ENCODE data around the gene ST3GAL4. TPM values are rescaled to one million over a fixed set of nuclear protein-coding genes. Genes with fewer than 3 reads are reported as not detected.
"Not testable (repeated sequence)": the region's sequence is repeated elsewhere in the genome, so short reads cannot be mapped to it uniquely, and the experiment has no call there.

ST3GAL4 gene
- total and polyA plus RNA-seq, 4 donors: 23.6 to 38.3 (median 31.7) TPM

GRCh38 chr11:126366064-126366822 lies 10.8 kb downstream of the ST3GAL4 start:
- peaks cover 0 to 16% (median 5%) of the 10 kb centered on the region in 5 donors for H3K4me1 ChIP-seq (ENCODE audit: control insufficient read depth in 5 of 5, insufficient read depth in 5 of 5, low read length in 5 of 5)
- H3K27me3 ChIP-seq (ENCODE audit: control insufficient read depth in 3 of 3, insufficient read depth in 3 of 3, low read length in 2 of 3): no peaks in the 10 kb centered on the region
- DNase-seq (no peak), ATAC-seq (ENCODE audit: insufficient read depth, low FRiP score) (no peak)
- WGBS, 2 donors: 58 to 66% methylated on average over 17 to 19 of the region's 19 CpGs
- H3K9ac ChIP-seq (ENCODE audit: insufficient read depth in 1 of 2, low read length in 2 of 2): no peak overlapping the region
- no peaks in the 10 kb centered on the region for H3K9me3 ChIP-seq (ENCODE audit: control insufficient read depth in 4 of 4, insufficient read depth in 3 of 4, low read length in 3 of 4)
- H3K36me3 ChIP-seq (ENCODE audit: control insufficient read depth in 4 of 4, insufficient read depth in 4 of 4, low read length in 4 of 4): no peaks in the 10 kb centered on the region
- no peak overlapping the region for H3K4me3 ChIP-seq
- TF ChIP-seq, protein P1, sequence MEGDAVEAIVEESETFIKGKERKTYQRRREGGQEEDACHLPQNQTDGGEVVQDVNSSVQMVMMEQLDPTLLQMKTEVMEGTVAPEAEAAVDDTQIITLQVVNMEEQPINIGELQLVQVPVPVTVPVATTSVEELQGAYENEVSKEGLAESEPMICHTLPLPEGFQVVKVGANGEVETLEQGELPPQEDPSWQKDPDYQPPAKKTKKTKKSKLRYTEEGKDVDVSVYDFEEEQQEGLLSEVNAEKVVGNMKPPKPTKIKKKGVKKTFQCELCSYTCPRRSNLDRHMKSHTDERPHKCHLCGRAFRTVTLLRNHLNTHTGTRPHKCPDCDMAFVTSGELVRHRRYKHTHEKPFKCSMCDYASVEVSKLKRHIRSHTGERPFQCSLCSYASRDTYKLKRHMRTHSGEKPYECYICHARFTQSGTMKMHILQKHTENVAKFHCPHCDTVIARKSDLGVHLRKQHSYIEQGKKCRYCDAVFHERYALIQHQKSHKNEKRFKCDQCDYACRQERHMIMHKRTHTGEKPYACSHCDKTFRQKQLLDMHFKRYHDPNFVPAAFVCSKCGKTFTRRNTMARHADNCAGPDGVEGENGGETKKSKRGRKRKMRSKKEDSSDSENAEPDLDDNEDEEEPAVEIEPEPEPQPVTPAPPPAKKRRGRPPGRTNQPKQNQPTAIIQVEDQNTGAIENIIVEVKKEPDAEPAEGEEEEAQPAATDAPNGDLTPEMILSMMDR (IDR thresholded peaks at IDR 0.05; ENCODE audit: control extremely low read depth, extremely low read depth): no peak
- H3K27ac ChIP-seq (ENCODE audit: low read depth in 1 of 2, low read length in 1 of 2): peak overlapping the region; percentile 29 to 45

DNA sequence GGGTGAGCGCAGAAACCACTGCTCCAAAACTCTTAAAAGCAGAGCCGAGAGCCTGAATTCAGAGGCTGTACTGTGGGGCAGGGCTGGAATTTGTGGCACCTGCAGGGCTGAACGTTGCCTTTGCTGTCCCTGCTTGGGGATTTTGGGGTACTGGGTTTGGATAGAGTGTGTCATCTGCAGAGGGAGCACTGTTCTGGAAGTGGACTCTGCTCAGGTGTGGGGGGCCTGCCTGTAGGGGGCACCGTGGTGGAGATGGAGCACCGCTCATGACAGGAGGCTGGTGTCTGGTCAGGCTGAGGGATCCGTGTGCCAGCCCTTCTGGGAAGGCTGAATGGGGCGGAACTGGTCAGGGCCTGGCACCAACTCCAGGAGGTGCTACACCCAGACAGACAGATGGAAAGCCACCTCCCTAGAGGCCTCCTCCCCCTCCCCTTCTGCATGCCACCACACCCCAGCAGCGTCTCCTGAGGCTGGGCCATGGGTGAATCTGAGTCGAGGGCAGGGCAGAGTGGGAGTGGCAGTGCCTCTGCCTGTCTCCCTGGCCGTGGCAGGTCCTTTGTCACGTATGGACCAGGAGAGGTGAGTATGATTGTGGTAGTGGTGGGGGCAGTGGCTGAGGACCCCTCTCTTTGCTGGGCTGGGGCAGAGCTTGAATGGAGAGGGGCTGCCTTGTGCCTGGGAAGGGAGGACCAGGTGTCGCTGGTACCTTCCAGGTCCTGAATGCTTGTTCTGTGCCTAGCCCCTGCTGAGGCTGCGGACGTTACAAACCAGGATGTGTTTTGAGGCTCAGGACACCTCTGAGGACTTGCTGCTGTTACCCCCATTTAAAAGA lies 11.6 kb downstream of the ST3GAL4 start:
- not testable (repeated sequence) for ATAC-seq (ENCODE audit: insufficient read depth, low FRiP score); DNase-seq; H3K9ac ChIP-seq (ENCODE audit: insufficient read depth in 1 of 2, low read length in 2 of 2); H3K36me3 ChIP-seq (ENCODE audit: control insufficient read depth in 4 of 4, insufficient read depth in 4 of 4, low read length in 4 of 4); H3K27me3 ChIP-seq (ENCODE audit: control insufficient read depth in 3 of 3, insufficient read depth in 3 of 3, low read length in 2 of 3); H3K9me3 ChIP-seq (ENCODE audit: control insufficient read depth in 4 of 4, insufficient read depth in 3 of 4, low read length in 3 of 4); H3K4me3 ChIP-seq
- H3K27ac ChIP-seq (ENCODE audit: low read depth in 1 of 2, low read length in 1 of 2): peak overlapping the region in 1 of 2 donors; percentile 59
- WGBS, 2 donors: 71 to 82% methylated on average over 13 to 14 of the region's 14 CpGs
- peaks cover 0 to 16% (median 5%) of the 10 kb centered on the region in 5 donors for H3K4me1 ChIP-seq (ENCODE audit: control insufficient read depth in 5 of 5, insufficient read depth in 5 of 5, low read length in 5 of 5)

- Histone ChIP-seq H3K4me1 (ENCODE audit: control insufficient read depth in 5 of 5, insufficient read depth in 5 of 5, low read length in 5 of 5) (peaks cover 0 to 16% (median 5%) of the 10 kb centered on the region in 5 donors), H3K27ac (ENCODE audit: low read depth in 1 of 2, low read length in 1 of 2) (peak overlapping the region; percentile 17 to 70)
- not testable (repeated sequence) for H3K9me3 ChIP-seq (ENCODE audit: control insufficient read depth in 4 of 4, insufficient read depth in 3 of 4, low read length in 3 of 4); H3K27me3 ChIP-seq (ENCODE audit: control insufficient read depth in 3 of 3, insufficient read depth in 3 of 3, low read length in 2 of 3); H3K36me3 ChIP-seq (ENCODE audit: control insufficient read depth in 4 of 4, insufficient read depth in 4 of 4, low read length in 4 of 4); ATAC-seq (ENCODE audit: insufficient read depth, low FRiP score); H3K9ac ChIP-seq (ENCODE audit: insufficient read depth in 1 of 2, low read length in 2 of 2); H3K4me3 ChIP-seq; DNase-seq
- WGBS, 2 donors: 97 to 99% methylated on average over 5 of the region's 5 CpGs
Observed at GRCh38 chr11:126367806-126368205, 12.3 kb downstream of the ST3GAL4 start.

- H3K4me1 ChIP-seq (ENCODE audit: control insufficient read depth in 5 of 5, insufficient read depth in 5 of 5, low read length in 5 of 5): peaks cover 0 to 17% (median 2%) of the 10 kb centered on the region in 5 donors
- DNase-seq; H3K27me3 ChIP-seq (ENCODE audit: control insufficient read depth in 3 of 3, insufficient read depth in 3 of 3, low read length in 2 of 3); H3K36me3 ChIP-seq (ENCODE audit: control insufficient read depth in 4 of 4, insufficient read depth in 4 of 4, low read length in 4 of 4); H3K9me3 ChIP-seq (ENCODE audit: control insufficient read depth in 4 of 4, insufficient read depth in 3 of 4, low read length in 3 of 4); H3K9ac ChIP-seq (ENCODE audit: insufficient read depth in 1 of 2, low read length in 2 of 2); H3K4me3 ChIP-seq; ATAC-seq (ENCODE audit: insufficient read depth, low FRiP score): not testable (repeated sequence)
- 40 to 53% methylated on average over 10 to 11 of the region's 11 CpGs for WGBS, 2 donors
- H3K27ac ChIP-seq (ENCODE audit: low read depth in 1 of 2, low read length in 1 of 2): peak overlapping the region; percentile 17 to 70
Observed at GRCh38 chr11:126368336-126369119, 13.0 kb downstream of the ST3GAL4 start.

Measured in lung (tissue), 12 donors.